ENCODE measurements around the gene LILRB3.
A peak's percentile ranks its signal among the peaks of the same experiment; 100 is the strongest.
"Not testable (repeated sequence)": the region's sequence is repeated elsewhere in the genome, so short reads cannot be mapped to it uniquely, and the experiment has no call there.

LILRB3 gene

GRCh38 chr19:54209058-54209810 lies 13.6 kb downstream of the LILRB3 start:
- DNase-seq, result no peak

GRCh38 chr19:54208784-54209057 lies 14.1 kb downstream of the LILRB3 start:
- no peak for DNase-seq

GRCh38 chr19:54207983-54208783 lies 14.6 kb downstream of the LILRB3 start:
- no peak for DNase-seq

GRCh38 chr19:54207676-54207982 lies 15.2 kb downstream of the LILRB3 start:
- DNase-seq, result no peak

GRCh38 chr19:54207193-54207592 lies 15.6 kb downstream of the LILRB3 start:
- not testable (repeated sequence) for DNase-seq

- no peak for DNase-seq
Measured at GRCh38 chr19:54206831-54207177, 16.0 kb downstream of the LILRB3 start.

GRCh38 chr19:54206030-54206830 lies 16.6 kb downstream of the LILRB3 start:
- no peak for DNase-seq

- no peak for DNase-seq
Measured at GRCh38 chr19:54204767-54205468, 17.9 kb downstream of the LILRB3 start.

- DNase-seq, result no peak
Measured at GRCh38 chr19:54203151-54203611, 19.6 kb downstream of the LILRB3 start.

- DNase-seq, result no peak
Measured at GRCh38 chr19:54201980-54202379, 20.8 kb downstream of the LILRB3 start.

GRCh38 chr19:54201172-54201701 lies 21.6 kb downstream of the LILRB3 start:
- no peak for DNase-seq

GRCh38 chr19:54199401-54199800 lies 23.4 kb downstream of the LILRB3 start:
- DNase-seq, result no peak

- no peak for DNase-seq
Measured at GRCh38 chr19:54197121-54197520, 25.7 kb downstream of the LILRB3 start.

- no peak for DNase-seq
Measured at GRCh38 chr19:54196536-54196935, 26.3 kb downstream of the LILRB3 start.

GRCh38 chr19:54194463-54194862 lies 28.3 kb downstream of the LILRB3 start:
- DNase-seq, result not testable (repeated sequence)

GRCh38 chr19:54193011-54193410 lies 29.8 kb downstream of the LILRB3 start:
- no peak for DNase-seq

GRCh38 chr19:54191811-54192453 lies 30.9 kb downstream of the LILRB3 start:
- no peak for DNase-seq

- DNase-seq, result no peak
Measured at GRCh38 chr19:54191011-54191810, 31.6 kb downstream of the LILRB3 start, which contains the start of gene TSEN34. Gene TSEN34, plus strand, starts transcription at chr19:54191308. Its CDS starts 57 bp downstream, at chr19:54191365.

- DNase-seq, result peak; percentile 95
Measured at GRCh38 chr19:54190503-54191010, 32.2 kb downstream of the LILRB3 start.

GRCh38 chr19:54189735-54190502 lies 32.9 kb downstream of the LILRB3 start:
- DNase-seq, result peak; percentile 97

Measured in NCI-H2081 treated with DMSO at 0.1 percent for 48 hours (cell line).